ENCODE data around the gene RPS19.

GRCh38 chr19:41910992-41911888, 51.2 kb downstream of the RPS19 start:
- TF ChIP-seq SUZ12 (IDR thresholded peaks at IDR 0.05; ENCODE audit: extremely low read depth, insufficient read depth, insufficient read length) = peak; percentile 5
- TF ChIP-seq YY1 (IDR thresholded peaks at IDR 0.05; ENCODE audit: insufficient read depth, insufficient read length) = no peak
